ENCODE measurements around the gene RABL6. TPM values are rescaled to one million over a fixed set of nuclear protein-coding genes. Genes with fewer than 3 reads are reported as not detected.
"Not testable (repeated sequence)": the region's sequence is repeated elsewhere in the genome, so short reads cannot be mapped to it uniquely, and the experiment has no call there.

Gene RABL6
- total RNA-seq, 3 donors from 2014 or later, result 38.2 to 51.5 (median 41.3) TPM

GRCh38 chr9:136779808-136780207 lies 27.9 kb upstream of the RABL6 start:
- intact Hi-C loops (cut with DNase I; ENCODE audit: low total_unique reads), result no loop called here
- TF ChIP-seq POLR2A (IDR thresholded peaks at IDR 0.05), result no peak
- no peak for TF ChIP-seq CTCF (IDR thresholded peaks at IDR 0.05)
- no peak for TF ChIP-seq POLR2AphosphoS5 (IDR thresholded peaks at IDR 0.05)
- no peaks in the 10 kb centered on the region for H3K9me3 ChIP-seq
- no peak overlapping the region for H3K27ac ChIP-seq
- no peaks in the 10 kb centered on the region for H3K36me3 ChIP-seq
- no peak for DNase-seq (ENCODE audit: low spot score in 2 of 2)
- H3K4me3 ChIP-seq, result no peak overlapping the region
- H3K27me3 ChIP-seq, result no peaks in the 10 kb centered on the region
- H3K4me1 ChIP-seq, result no peaks in the 10 kb centered on the region

GRCh38 chr9:136782452-136782851 lies 25.3 kb upstream of the RABL6 start:
- Histone ChIP-seq H3K27me3 (no peaks in the 10 kb centered on the region), H3K4me1 (peaks cover 0 to 3% of the 10 kb centered on the region in 2 donors), H3K36me3 (no peaks in the 10 kb centered on the region), H3K9me3 (no peaks in the 10 kb centered on the region), H3K4me3 (no peak overlapping the region), H3K27ac (no peak overlapping the region)
- DNase-seq (ENCODE audit: low spot score in 2 of 2), result no peak
- TF ChIP-seq CTCF (IDR thresholded peaks at IDR 0.05) (no peak), POLR2A (IDR thresholded peaks at IDR 0.05) (no peak), POLR2AphosphoS5 (IDR thresholded peaks at IDR 0.05) (no peak)
- intact Hi-C loops (cut with DNase I; ENCODE audit: low total_unique reads), result no loop called here

- no peak for DNase-seq (ENCODE audit: low spot score in 2 of 2)
- TF ChIP-seq CTCF (IDR thresholded peaks at IDR 0.05) (peak; percentile 52 to 62 (median 53)), POLR2A (IDR thresholded peaks at IDR 0.05) (no peak)
- H3K27ac ChIP-seq, result no peak overlapping the region
- H3K27me3 ChIP-seq, result no peaks in the 10 kb centered on the region
- no peaks in the 10 kb centered on the region for H3K9me3 ChIP-seq
- peaks cover 0 to 5% of the 10 kb centered on the region in 2 donors for H3K4me1 ChIP-seq
- intact Hi-C loops (cut with DNase I; ENCODE audit: low total_unique reads), result no loop called here
- no peaks in the 10 kb centered on the region for H3K36me3 ChIP-seq
- H3K4me3 ChIP-seq, result no peak overlapping the region
Measured at GRCh38 chr9:136784249-136784996, 23.3 kb upstream of the RABL6 start.

GRCh38 chr9:136784997-136785361 lies 22.8 kb upstream of the RABL6 start:
- H3K4me1 ChIP-seq, result peaks cover 0 to 5% of the 10 kb centered on the region in 2 donors
- no peak overlapping the region for H3K27ac ChIP-seq
- no peak overlapping the region for H3K4me3 ChIP-seq
- H3K36me3 ChIP-seq, result no peaks in the 10 kb centered on the region
- H3K9me3 ChIP-seq, result no peaks in the 10 kb centered on the region
- no peaks in the 10 kb centered on the region for H3K27me3 ChIP-seq
- DNase-seq (ENCODE audit: low spot score in 2 of 2), result no peak
- intact Hi-C loops (cut with DNase I; ENCODE audit: low total_unique reads), result no loop called here
- no peak for TF ChIP-seq POLR2A (IDR thresholded peaks at IDR 0.05)
- TF ChIP-seq POLR2AphosphoS5 (IDR thresholded peaks at IDR 0.05), result no peak
- no peak for TF ChIP-seq CTCF (IDR thresholded peaks at IDR 0.05)

- H3K27me3 ChIP-seq; H3K36me3 ChIP-seq; H3K9me3 ChIP-seq; H3K27ac ChIP-seq; DNase-seq (ENCODE audit: low spot score in 2 of 2); H3K4me3 ChIP-seq; intact Hi-C loops (cut with DNase I; ENCODE audit: low total_unique reads); H3K4me1 ChIP-seq: not testable (repeated sequence)
Measured at GRCh38 chr9:136785565-136786355, 22.0 kb upstream of the RABL6 start.

Measured in breast epithelium (tissue), 4 donors.